ENCODE results near the gene TUBB2B. TPM values are rescaled to one million over a fixed set of nuclear protein-coding genes. Genes with fewer than 3 reads are reported as not detected.

TUBB2B gene
- total and polyA plus RNA-seq, 9 of the 15 experiments (the other 6 are each of a cell fraction or from before 2014, with no cell fraction given) = 0.11 to 9.7 (median 4.6) TPM

GRCh38 chr6:3233321-3233720 is 5.9 kb upstream of the TUBB2B start:
- intact Hi-C loops (cut with micrococcal nuclease) (no loop called here), in situ Hi-C loops (cut with MboI) (no loop called here)
- no TSS peak for BruUV-seq (replicated peaks)
- Histone ChIP-seq H3K9me3 (replicated peaks; ENCODE audit: control insufficient read depth, insufficient read depth, low read depth, low read length) (no peaks in the 10 kb centered on the region), H3K36me3 (ENCODE audit: control insufficient read depth, insufficient read depth, low read length) (no peaks in the 10 kb centered on the region), H4K20me1 (replicated peaks; ENCODE audit: control insufficient read depth, insufficient read depth, low read length) (no peaks in the 10 kb centered on the region), H3K27ac (ENCODE audit: extremely low read depth, low read depth, low read length) (no peak overlapping the region), H3K4me2 (ENCODE audit: insufficient read depth, low read length) (no peak overlapping the region), H2AFZ (ENCODE audit: low read depth, low read length) (no peak overlapping the region), H3K79me2 (ENCODE audit: control insufficient read depth, insufficient read depth, low read length) (no peaks in the 10 kb centered on the region), H3K9me1 (ENCODE audit: control insufficient read depth, insufficient read depth, low read length) (no peaks in the 10 kb centered on the region), H3K27me3 (ENCODE audit: control insufficient read depth in 2 of 2, insufficient read depth in 2 of 2, low read length in 2 of 2) (peaks cover 28 to 36% of the 10 kb centered on the region in 2 experiments; a peak in 4 of 5 replicates), H3K4me3 (no peak overlapping the region), H3K9ac (ENCODE audit: insufficient read depth in 1 of 2, low read depth in 2 of 2, low read length in 2 of 2) (no peak overlapping the region), H3K4me1 (replicated peaks in 1 of 2; ENCODE audit: control insufficient read depth in 2 of 2, insufficient read depth in 2 of 2, low read length in 2 of 2) (peaks cover 27 to 38% of the 10 kb centered on the region in 2 experiments)
- 17% methylated on average over 3 of the region's 3 CpGs for WGBS (ENCODE audit: insufficient coverage, low coverage, missing lambda C conversion rate)
- FAIRE-seq (no peak), ATAC-seq (no peak), DNase-seq (ENCODE audit: extremely low read depth in 1 of 4, low spot score in 3 of 4) (no peak)
- ChIA-PET CTCF (ENCODE audit: low intra/inter-chr PET ratio) (no interaction called here), POLR2A (interaction anchor here (2.2 kb wide), 1 partner anchor 75 kb away, joined by 7 read pairs; the partner anchor contains the start of gene TUBB2A)
- no peak for TF ChIP-seq FUS (optimal IDR thresholded peaks at IDR 0.05; ENCODE audit: low read depth, low read length)
- TF ChIP-seq MYBL2 (IDR thresholded peaks at IDR 0.05; ENCODE audit: low read depth) = no peak
- no peak for TF ChIP-seq MYBL2 (CRISPR knock-in tag; IDR thresholded peaks at IDR 0.05; ENCODE audit: borderline replicate concordance)
- no peak for TF ChIP-seq XRCC4 (IDR thresholded peaks at IDR 0.05; ENCODE audit: extremely low read depth, insufficient read depth, insufficient read length)
- no peak for TF ChIP-seq ZNF197 (CRISPR knock-in tag; IDR thresholded peaks at IDR 0.05; ENCODE audit: low read depth)
- no peak for TF ChIP-seq SMARCB1 (IDR thresholded peaks at IDR 0.05; ENCODE audit: insufficient read length, low read depth)
- TF ChIP-seq CHD1 (IDR thresholded peaks at IDR 0.05; ENCODE audit: low read length) = no peak
